IMR-90 (cell line): ENCODE measurements around the gene SIGLEC12. TPM values are rescaled to one million over a fixed set of nuclear protein-coding genes. Genes with fewer than 3 reads are reported as not detected.

Experiments used
- ATAC-seq: fragments of 200-7000 bp; cut with Tn5 transposase; 2 replicates; pipeline ENCODE4 v1.9.1; 2020; ENCODE audit warnings: low read depth, mild to moderate bottlenecking, moderate library complexity
- BruUV-seq: library from RNA; stranded (reverse); fragments of 400-500 nt; replicated peaks from 2 replicates; lab custom pipeline; 2021; lab: Mats Ljungman, UMichigan
- CTCF ChIA-PET: fragments of 300-600 bp; formaldehyde crosslinking; extraction: SDS; loops from one replicate; lab custom pipeline; 2021; ENCODE audit warnings: antibody characterized with exemption; lab: Yijun Ruan, JAX
- POLR2A ChIA-PET: fragments of 300-600 bp; sonication (Branson Sonifier 250); formaldehyde crosslinking; loops from one replicate; lab custom pipeline; 2022; ENCODE audit warnings: antibody characterized with exemption; ENCODE audit not compliant: unreplicated experiment; lab: Charles Lee
- DNase-seq: peaks from one replicate; pipeline ENCODE4 v3.0.0; 2013
- H2AFZ ChIP-seq: replicated peaks from 2 replicates; pipeline ENCODE3; 2013; ENCODE audit warnings: low read length, mild to moderate bottlenecking; ENCODE audit not compliant: poor library complexity
- H2AK5ac ChIP-seq: 2 replicates; pipeline ENCODE4 v1.6.1; 2013; ENCODE audit warnings: low read depth, low read length, inconsistent platforms
- H2AK9ac ChIP-seq: replicated peaks from 2 replicates; pipeline ENCODE3; 2013; ENCODE audit warnings: mild to moderate bottlenecking, low read depth, low read length, moderate library complexity; ENCODE audit not compliant: poor library complexity
- H2BK120ac ChIP-seq: 2 replicates; pipeline ENCODE4 v1.6.1; 2013; ENCODE audit warnings: low read depth, low read length, inconsistent platforms
- H2BK15ac ChIP-seq: 3 replicates; pipeline ENCODE4 v1.6.1; 2013; ENCODE audit warnings: low read depth, low read length, inconsistent platforms
- H2BK20ac ChIP-seq: 2 replicates; pipeline ENCODE4 v1.6.1; 2013; ENCODE audit warnings: low read depth, mild to moderate bottlenecking, inconsistent platforms, low read length, moderate library complexity
- H2BK5ac ChIP-seq: 2 replicates; pipeline ENCODE4 v1.6.1; 2013; ENCODE audit warnings: mild to moderate bottlenecking, low read depth, low read length, inconsistent platforms; ENCODE audit not compliant: poor library complexity, severe bottlenecking
- H3K14ac ChIP-seq: replicated peaks from 2 replicates; pipeline ENCODE4 v1.6.1; 2013; ENCODE audit warnings: low read depth, low read length, inconsistent platforms
- H3K18ac ChIP-seq: 2 replicates; pipeline ENCODE4 v1.6.1; 2013; ENCODE audit warnings: low read depth, low read length, control low read depth
- H3K23ac ChIP-seq: 2 replicates; pipeline ENCODE4 v1.6.1; 2013; ENCODE audit warnings: low read depth, low read length, inconsistent platforms
- H3K27ac ChIP-seq: 2 replicates; pipeline ENCODE4 v1.5.1; 2013; ENCODE audit warnings: mild to moderate bottlenecking, control low read depth, low read length; ENCODE audit not compliant: insufficient read depth
- H3K27me3 ChIP-seq: 2 replicates; pipeline ENCODE4 v1.6.1; 2013; ENCODE audit warnings: low read length; ENCODE audit not compliant: control insufficient read depth, insufficient read depth
- H3K36me3 ChIP-seq: 2 replicates; pipeline ENCODE4 v1.6.1; 2013; ENCODE audit warnings: low read length, mixed read lengths; ENCODE audit not compliant: control insufficient read depth, insufficient read depth
- H3K4ac ChIP-seq: 2 replicates; pipeline ENCODE4 v1.6.1; 2013; ENCODE audit warnings: low read depth, low read length, inconsistent platforms
- H3K4me1 ChIP-seq: 2 replicates; pipeline ENCODE4 v1.6.1; 2013; ENCODE audit warnings: low read length, mixed read lengths; ENCODE audit not compliant: control insufficient read depth, insufficient read depth
- H3K4me2 ChIP-seq: 2 replicates; pipeline ENCODE4 v1.6.1; 2013; ENCODE audit warnings: low read depth, mild to moderate bottlenecking, control low read depth, low read length, moderate library complexity
- H3K4me3 ChIP-seq: 2 replicates; pipeline ENCODE4 v1.5.1; 2013; ENCODE audit warnings: low read depth, mild to moderate bottlenecking, control low read depth, low read length, moderate library complexity; ENCODE audit not compliant: insufficient read depth
- H3K56ac ChIP-seq: 2 replicates; pipeline ENCODE4 v1.6.1; 2013; ENCODE audit warnings: low read length, inconsistent platforms; ENCODE audit not compliant: insufficient read depth; ENCODE audit errors: extremely low read depth
- H3K79me1 ChIP-seq, 2 experiments: 2 replicates each; pipeline ENCODE4 v1.6.1; 2013; ENCODE audit warnings: low read length in 2 of 2, inconsistent platforms in 1 of 2, low read depth in 1 of 2
- H3K9ac ChIP-seq: 2 replicates; pipeline ENCODE4 v1.6.1; 2013; ENCODE audit warnings: low read depth, low read length, control low read depth
- H3K9me1 ChIP-seq: 2 replicates; pipeline ENCODE4 v1.6.1; 2013; ENCODE audit warnings: low read length, inconsistent platforms; ENCODE audit not compliant: insufficient read depth
- H3K9me3 ChIP-seq: 2 replicates; pipeline ENCODE4 v1.6.1; 2013; ENCODE audit warnings: low read length; ENCODE audit not compliant: control insufficient read depth, insufficient read depth
- H4K20me1 ChIP-seq: 2 replicates; pipeline ENCODE4 v1.6.1; 2013; ENCODE audit warnings: low read length, inconsistent platforms; ENCODE audit not compliant: insufficient read depth
- H4K5ac ChIP-seq: 2 replicates; pipeline ENCODE4 v1.6.1; 2013; ENCODE audit warnings: mild to moderate bottlenecking, low read depth, low read length, control low read depth
- H4K8ac ChIP-seq, 2 experiments: 2 replicates each; pipeline ENCODE4 v1.6.1; 2013; ENCODE audit warnings: low read depth in 2 of 2, low read length in 2 of 2, control low read depth in 1 of 2, inconsistent platforms in 1 of 2
- H4K91ac ChIP-seq: 2 replicates; pipeline ENCODE4 v1.6.1; 2013; ENCODE audit warnings: low read depth, low read length, inconsistent platforms; ENCODE audit not compliant: insufficient read depth
- CEBPB ChIP-seq: IDR thresholded peaks from 2 replicates; pipeline ENCODE4 v1.6.1; 2012; ENCODE audit warnings: low read depth, low read length, improper control_type of control experiment
- CTCF ChIP-seq: conservative IDR thresholded peaks from 2 replicates; pipeline ENCODE4 v1.5.1; 2012; ENCODE audit warnings: mild to moderate bottlenecking, low read depth, low read length, improper control_type of control experiment
- ELK1 ChIP-seq: fragments of 150-350 bp; IDR thresholded peaks from 2 replicates; pipeline ENCODE4 v1.6.1; 2016; ENCODE audit warnings: low read depth, mild to moderate bottlenecking, low read length, moderate library complexity, borderline replicate concordance
- MAZ ChIP-seq: IDR thresholded peaks from 2 replicates; pipeline ENCODE4 v1.6.1; 2012; ENCODE audit warnings: low read depth, mild to moderate bottlenecking, low read length, improper control_type of control experiment, moderate library complexity, borderline replicate concordance
- SMC3 ChIP-seq: fragments of 150-350 bp; IDR thresholded peaks from 2 replicates; pipeline ENCODE4 v1.6.1; 2016; ENCODE audit warnings: low read depth, mild to moderate bottlenecking, antibody characterized with exemption, low read length, moderate library complexity
- WGBS, 2 experiments: methylation state at CpG; one replicate each; pipeline versions ENCODE4 v1.1.5 to v1.1.7; 2013; ENCODE audit warnings: missing lambda C conversion rate in 2 of 2; ENCODE audit not compliant: insufficient read length in 1 of 2; ENCODE audit errors: extremely low coverage in 2 of 2; 5-methylcytosine and 5-hydroxymethylcytosine counted together
- dilution Hi-C: fragments of 300-500 bp; cut with HindIII; formaldehyde crosslinking; loops from one replicate; pipeline ENCODE4 v1.14.3; 2018; ENCODE audit warnings: low sequenced_read_pairs; ENCODE audit not compliant: unreplicated experiment
- in situ Hi-C: fragments of 300-500 bp; cut with MboI; formaldehyde crosslinking; loops from 3 replicates; pipeline ENCODE4 v1.14.3; 2019; ENCODE audit warnings: low sequenced_read_pairs, inconsistent platforms, mixed read lengths
- intact Hi-C: fragments of 100-400 bp; cut with micrococcal nuclease; formaldehyde crosslinking; loops from 2 replicates; pipeline ENCODE4 v1.10.0; 2022
- polyA plus RNA-seq, 3 experiments: library from polyadenylated mRNA; depleted of rRNA; stranded (reverse); fragments of >200 nt; gene quantifications; 2 replicates each; pipeline ENCODE4 v1.2.3, GENCODE V29; 2012; ENCODE audit warnings: low replicate concordance in 1 of 3
- total RNA-seq: library from RNA; depleted of rRNA; stranded (reverse); fragments of >200 nt; gene quantifications from 2 replicates; pipeline ENCODE4 v1.2.3, GENCODE V29; 2012

SIGLEC12 gene
- total and polyA plus RNA-seq, 2 of the 4 experiments (the other 2 are of a cell fraction), result not detected

GRCh38 chr19:51547397-51548212, 46.0 kb upstream of the SIGLEC12 start:
- dilution Hi-C loops, result no loop called here

More at GRCh38 chr19:51547397-51548212, 46.0 kb upstream of the SIGLEC12 start:
- ChIA-PET POLR2A (interaction anchor here (0.6 kb wide), 1 partner anchor 23 kb away, joined by 6 read pairs; the partner anchor contains the start of gene ZNF175), CTCF (no interaction called here)
- no CpG with 5 or more reads among the region's 7 CpGs for WGBS, 2 experiments
- Histone ChIP-seq H3K23ac (no peak overlapping the region), H3K4me2 (no peak overlapping the region), H3K27me3 (no peaks in the 10 kb centered on the region), H4K91ac (no peak overlapping the region), H3K4me3 (no peak overlapping the region), H4K5ac (no peak overlapping the region), H2AK9ac (no peak overlapping the region), H2BK15ac (no peak overlapping the region), H3K9ac (no peak overlapping the region), H2BK5ac (no peak overlapping the region), H3K56ac (no peak overlapping the region), H3K9me1 (no peaks in the 10 kb centered on the region), H3K14ac (no peak overlapping the region), H2AFZ (no peak overlapping the region), H2AK5ac (no peak overlapping the region), H3K36me3 (no peaks in the 10 kb centered on the region), H4K20me1 (no peaks in the 10 kb centered on the region), H3K27ac (no peak overlapping the region), H3K79me1 (no peaks in the 10 kb centered on the region), H4K8ac (no peak overlapping the region), H3K18ac (no peak overlapping the region), H3K4ac (no peak overlapping the region), H2BK120ac (no peak overlapping the region), H3K9me3 (no peaks in the 10 kb centered on the region), H2BK20ac (no peak overlapping the region), H3K4me1 (no peaks in the 10 kb centered on the region)
- in situ Hi-C loops, result no loop called here
- TF ChIP-seq MAZ (no peak), ELK1 (no peak), SMC3 (no peak), CEBPB (no peak), CTCF (no peak)
- ATAC-seq, result no peak
- DNase-seq, result no peak
- no TSS peak for BruUV-seq
- intact Hi-C loops, result no loop called here
